GM18907 (cell line): ENCODE measurements around the gene RTEL1.

Source experiments
- ATAC-seq: cut with Tn5 transposase; IDR thresholded peaks from one replicate; pipeline ENCODE4 v1.9.1; 2021; ENCODE audit warnings: mild to moderate bottlenecking, moderate library complexity; ENCODE audit not compliant: unreplicated experiment

Gene RTEL1

GRCh38 chr20:63688228-63689045 is 30.3 kb downstream of the RTEL1 start:
- no peak for ATAC-seq

DNA sequence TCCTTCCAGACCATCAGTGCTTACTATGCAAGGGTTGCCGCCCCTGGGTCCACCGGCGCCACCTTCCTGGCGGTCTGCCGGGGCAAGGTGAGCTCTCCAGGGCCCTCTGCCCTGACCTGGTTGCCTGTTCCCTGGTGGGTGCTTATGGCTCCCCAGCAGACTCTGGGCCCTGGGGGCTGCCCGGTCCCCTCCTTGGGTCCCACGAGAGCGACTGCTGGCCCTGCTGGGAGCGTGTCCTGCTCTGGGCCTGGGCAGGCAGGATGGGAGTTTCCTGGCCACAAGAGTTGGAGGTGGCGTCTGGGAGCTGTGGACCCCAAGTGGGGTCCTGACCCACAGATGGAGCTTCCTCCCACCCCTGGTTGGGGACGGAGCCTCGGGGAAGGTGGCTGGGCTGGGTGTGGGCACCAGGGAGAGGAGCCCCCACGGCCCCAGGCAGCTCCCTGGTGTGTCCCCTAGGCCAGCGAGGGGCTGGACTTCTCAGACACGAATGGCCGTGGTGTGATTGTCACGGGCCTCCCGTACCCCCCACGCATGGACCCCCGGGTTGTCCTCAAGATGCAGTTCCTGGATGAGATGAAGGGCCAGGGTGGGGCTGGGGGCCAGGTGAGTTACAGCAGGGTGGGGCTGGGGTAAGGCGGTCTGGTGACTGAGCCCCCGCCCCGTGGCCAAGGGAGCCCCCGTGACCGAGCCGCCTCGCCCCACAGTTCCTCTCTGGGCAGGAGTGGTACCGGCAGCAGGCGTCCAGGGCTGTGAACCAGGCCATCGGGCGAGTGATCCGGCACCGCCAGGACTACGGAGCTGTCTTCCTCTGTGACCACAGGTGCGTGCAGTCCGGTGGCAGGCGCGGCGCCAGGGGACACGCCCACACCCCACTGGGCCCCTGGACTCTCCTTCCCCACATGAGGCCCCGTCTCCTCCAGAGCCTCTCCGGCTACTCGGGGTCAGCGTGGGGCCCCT is 31.2 kb downstream of the RTEL1 start:
- ATAC-seq, result no peak

- ATAC-seq, result no peak
These were observed 32.1 kb downstream of the RTEL1 start for GRCh38 chr20:63690003-63690897.

- ATAC-seq, result no peak
These were observed 33.0 kb downstream of the RTEL1 start for GRCh38 chr20:63690898-63691710.

DNA sequence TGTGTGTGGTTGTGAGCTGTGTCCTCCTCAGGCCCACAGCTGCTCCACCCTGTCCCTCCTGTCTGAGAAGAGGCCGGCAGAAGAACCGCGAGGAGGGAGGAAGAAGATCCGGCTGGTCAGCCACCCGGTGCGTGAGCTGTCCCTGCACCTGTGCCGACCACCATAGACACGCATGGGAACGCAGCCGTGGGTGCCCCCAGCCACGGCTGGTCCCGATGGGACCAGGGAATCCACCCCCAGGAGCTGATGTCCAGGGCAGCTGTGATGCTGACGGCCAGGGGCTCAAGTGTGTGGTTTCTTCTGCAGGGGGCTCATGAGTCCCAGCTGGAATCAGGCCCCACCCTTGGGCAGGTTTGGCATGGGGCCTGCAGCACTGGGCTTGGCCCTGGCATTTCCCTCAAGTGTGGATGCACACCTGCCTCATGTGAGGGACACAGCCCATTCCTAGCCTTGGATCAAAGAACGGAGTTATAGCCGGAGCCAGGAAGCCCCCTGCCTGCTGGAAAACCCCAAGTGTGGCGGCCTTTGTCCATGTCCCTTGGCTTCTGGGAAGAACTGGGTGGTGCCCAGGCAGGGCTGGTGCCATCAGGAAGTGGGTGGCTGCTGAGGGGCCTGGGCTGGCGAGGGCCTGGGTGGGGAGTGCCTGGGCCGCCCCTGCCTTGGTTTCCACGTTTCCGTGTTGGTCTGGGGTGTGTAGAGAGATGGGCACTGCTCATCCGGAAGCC is 33.8 kb downstream of the RTEL1 start:
- no peak for ATAC-seq

GRCh38 chr20:63692436-63693082 is 34.4 kb downstream of the RTEL1 start:
- ATAC-seq, result no peak

- no peak for ATAC-seq
These were observed 35.1 kb downstream of the RTEL1 start for GRCh38 chr20:63693083-63693732.

- ATAC-seq, result no peak
These were observed 35.8 kb downstream of the RTEL1 start for GRCh38 chr20:63693733-63694583.

- no peak for ATAC-seq
These were observed 36.7 kb downstream of the RTEL1 start for GRCh38 chr20:63694584-63695423.

GRCh38 chr20:63695424-63696305 is 37.6 kb downstream of the RTEL1 start:
- no peak for ATAC-seq

DNA sequence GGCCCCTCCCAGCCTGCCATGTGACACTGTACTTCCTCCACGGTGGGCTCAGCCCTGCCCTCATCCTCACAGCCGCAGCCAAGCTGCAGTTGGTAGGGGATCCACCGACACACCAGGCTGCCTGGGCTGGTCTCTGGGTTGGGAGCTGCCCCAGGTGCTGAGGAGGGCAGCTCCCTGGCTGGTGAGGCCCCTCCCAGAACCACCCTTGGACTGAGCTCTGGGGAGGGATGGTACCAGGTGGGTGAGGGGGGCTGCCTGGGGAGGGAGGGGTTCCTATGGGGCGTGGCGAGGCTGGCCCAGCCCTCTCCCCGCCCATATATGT is 38.2 kb downstream of the RTEL1 start:
- no peak for ATAC-seq

- ATAC-seq, result no peak
These were observed 38.7 kb downstream of the RTEL1 start, which contains the start of gene TNFRSF6B for GRCh38 chr20:63696628-63697356. TSS of gene TNFRSF6B (plus strand) at chr20:63696652. CDS start at chr20:63696768, 116 bp downstream.

DNA sequence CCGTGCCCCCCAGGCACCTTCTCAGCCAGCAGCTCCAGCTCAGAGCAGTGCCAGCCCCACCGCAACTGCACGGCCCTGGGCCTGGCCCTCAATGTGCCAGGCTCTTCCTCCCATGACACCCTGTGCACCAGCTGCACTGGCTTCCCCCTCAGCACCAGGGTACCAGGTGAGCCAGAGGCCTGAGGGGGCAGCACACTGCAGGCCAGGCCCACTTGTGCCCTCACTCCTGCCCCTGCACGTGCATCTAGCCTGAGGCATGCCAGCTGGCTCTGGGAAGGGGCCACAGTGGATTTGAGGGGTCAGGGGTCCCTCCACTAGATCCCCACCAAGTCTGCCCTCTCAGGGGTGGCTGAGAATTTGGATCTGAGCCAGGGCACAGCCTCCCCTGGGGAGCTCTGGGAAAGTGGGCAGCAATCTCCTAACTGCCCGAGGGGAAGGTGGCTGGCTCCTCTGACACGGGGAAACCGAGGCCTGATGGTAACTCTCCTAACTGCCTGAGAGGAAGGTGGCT is 39.3 kb downstream of the RTEL1 start:
- ATAC-seq, result no peak

DNA sequence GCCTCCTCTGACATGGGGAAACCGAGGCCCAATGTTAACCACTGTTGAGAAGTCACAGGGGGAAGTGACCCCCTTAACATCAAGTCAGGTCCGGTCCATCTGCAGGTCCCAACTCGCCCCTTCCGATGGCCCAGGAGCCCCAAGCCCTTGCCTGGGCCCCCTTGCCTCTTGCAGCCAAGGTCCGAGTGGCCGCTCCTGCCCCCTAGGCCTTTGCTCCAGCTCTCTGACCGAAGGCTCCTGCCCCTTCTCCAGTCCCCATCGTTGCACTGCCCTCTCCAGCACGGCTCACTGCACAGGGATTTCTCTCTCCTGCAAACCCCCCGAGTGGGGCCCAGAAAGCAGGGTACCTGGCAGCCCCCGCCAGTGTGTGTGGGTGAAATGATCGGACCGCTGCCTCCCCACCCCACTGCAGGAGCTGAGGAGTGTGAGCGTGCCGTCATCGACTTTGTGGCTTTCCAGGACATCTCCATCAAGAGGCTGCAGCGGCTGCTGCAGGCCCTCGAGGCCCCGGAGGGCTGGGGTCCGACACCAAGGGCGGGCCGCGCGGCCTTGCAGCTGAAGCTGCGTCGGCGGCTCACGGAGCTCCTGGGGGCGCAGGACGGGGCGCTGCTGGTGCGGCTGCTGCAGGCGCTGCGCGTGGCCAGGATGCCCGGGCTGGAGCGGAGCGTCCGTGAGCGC is 39.9 kb downstream of the RTEL1 start:
- no peak for ATAC-seq
